ENCODE measurements around the gene SCO2. TPM values are rescaled to one million over a fixed set of nuclear protein-coding genes. Genes with fewer than 3 reads are reported as not detected.

SCO2 gene
- total and polyA plus RNA-seq, 10 of the 15 experiments (the other 5 are each of a cell fraction or from before 2014, with no cell fraction given) = 0.18 to 16.0 (median 2.4) TPM; not detected in 1

- no peak for TF ChIP-seq IKZF2 (IDR thresholded peaks at IDR 0.05)
- peak; percentile 46; the same call in 1 of the 2 replicates for TF ChIP-seq YY1 (IDR thresholded peaks at IDR 0.05; ENCODE audit: low read depth, low read length)
- no peak for TF ChIP-seq FOXK2 (IDR thresholded peaks at IDR 0.05)
- TF ChIP-seq MYB (IDR thresholded peaks at IDR 0.05; ENCODE audit: borderline replicate concordance, low read depth, low read length) = no peak
- no peak for TF ChIP-seq E2F4 (IDR thresholded peaks at IDR 0.05; ENCODE audit: low read depth, low read length)
- TF ChIP-seq, protein P1, sequence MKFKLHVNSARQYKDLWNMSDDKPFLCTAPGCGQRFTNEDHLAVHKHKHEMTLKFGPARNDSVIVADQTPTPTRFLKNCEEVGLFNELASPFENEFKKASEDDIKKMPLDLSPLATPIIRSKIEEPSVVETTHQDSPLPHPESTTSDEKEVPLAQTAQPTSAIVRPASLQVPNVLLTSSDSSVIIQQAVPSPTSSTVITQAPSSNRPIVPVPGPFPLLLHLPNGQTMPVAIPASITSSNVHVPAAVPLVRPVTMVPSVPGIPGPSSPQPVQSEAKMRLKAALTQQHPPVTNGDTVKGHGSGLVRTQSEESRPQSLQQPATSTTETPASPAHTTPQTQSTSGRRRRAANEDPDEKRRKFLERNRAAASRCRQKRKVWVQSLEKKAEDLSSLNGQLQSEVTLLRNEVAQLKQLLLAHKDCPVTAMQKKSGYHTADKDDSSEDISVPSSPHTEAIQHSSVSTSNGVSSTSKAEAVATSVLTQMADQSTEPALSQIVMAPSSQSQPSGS (IDR thresholded peaks at IDR 0.05; ENCODE audit: low read length) = no peak
- no peak for TF ChIP-seq RELA (IDR thresholded peaks at IDR 0.05; ENCODE audit: borderline replicate concordance, partially characterized antibody)
- peak; percentile 45; the same call in 1 of the 2 replicates for TF ChIP-seq SMC3 (IDR thresholded peaks at IDR 0.05; ENCODE audit: borderline replicate concordance, low read length)
- peak; percentile 85; the same call in 1 of the 2 replicates for TF ChIP-seq RB1 (IDR thresholded peaks at IDR 0.05; ENCODE audit: borderline replicate concordance)
- no peak for TF ChIP-seq EED (IDR thresholded peaks at IDR 0.05; ENCODE audit: low read depth)
- no peak for TF ChIP-seq CEBPZ (IDR thresholded peaks at IDR 0.05; ENCODE audit: low read depth, low read length)
- TF ChIP-seq CTCF (IDR thresholded peaks at IDR 0.05 in 2 of 3, conservative IDR thresholded peaks at IDR 0.05 in 1 of 3; ENCODE audit: control insufficient read depth in 2 of 3, extremely low read depth in 1 of 3, insufficient read depth in 1 of 3, low read depth in 3 of 3, low read length in 3 of 3) = peak; percentile 92 to 94 (median 92)
- no peak for TF ChIP-seq ZBED1 (IDR thresholded peaks at IDR 0.05; ENCODE audit: borderline replicate concordance)
- peak; percentile 50; the same call in 1 of the 2 replicates for TF ChIP-seq TCF3 (IDR thresholded peaks at IDR 0.05; ENCODE audit: borderline replicate concordance, insufficient read depth, low read depth, low read length)
- peak; percentile 63; the same call in 1 of the 2 replicates for TF ChIP-seq MXI1 (IDR thresholded peaks at IDR 0.05; ENCODE audit: low read depth, low read length)
- TF ChIP-seq HDAC6 (IDR thresholded peaks at IDR 0.05; ENCODE audit: unreplicated experiment) = no peak
- 0 out of 2 replicates have a peak, but pooled peaks have one; percentile 31 for TF ChIP-seq GABPA (IDR thresholded peaks at IDR 0.05; ENCODE audit: low read depth)
- no peak for TF ChIP-seq HSF1 (IDR thresholded peaks at IDR 0.05; ENCODE audit: low read depth, low read length)
- TF ChIP-seq MTA3 (IDR thresholded peaks at IDR 0.05; ENCODE audit: borderline replicate concordance, low read length) = no peak
- TF ChIP-seq HDAC2 (IDR thresholded peaks at IDR 0.05) = no peak
Observed at GRCh38 chr22:50562523-50563412, 37.4 kb upstream of the SCO2 start, which contains the start of gene SYCE3 (continued).

Measured in GM12878 (cell line).